Natural killer cell (primary cell): ENCODE data around the gene BCAS3. TPM values are rescaled to one million over a fixed set of nuclear protein-coding genes. Genes with fewer than 3 reads are reported as not detected.

ENCODE experiments used
- ATAC-seq, 3 donors: fragments of 150-1000 bp in 2 of 3; fragments of 200-7000 bp in 1 of 3; cut with Tn5 transposase; 1 replicate in 1 of 3; 2 replicates in 2 of 3; pipeline ENCODE4 v1.10.0; 2021; ENCODE audit warnings: mild to moderate bottlenecking in 2 of 3, moderate library complexity in 2 of 3
- DNase-seq, 2 donors: peaks; one replicate each; pipeline versions ENCODE4 v3.0.0 to v3.0.0-alpha.2; 2013 to 2021; ENCODE audit warnings: mixed read lengths in 1 of 2
- H3K27ac ChIP-seq: one replicate; pipeline ENCODE4 v1.5.1; 2013; ENCODE audit warnings: mild to moderate bottlenecking, low read length
- H3K27me3 ChIP-seq: one replicate; pipeline ENCODE4 v1.6.1; 2013; ENCODE audit warnings: low read length; ENCODE audit not compliant: control insufficient read depth, insufficient read depth
- H3K36me3 ChIP-seq: one replicate; pipeline ENCODE4 v1.6.1; 2013; ENCODE audit warnings: low read length; ENCODE audit not compliant: control insufficient read depth, insufficient read depth
- H3K4me1 ChIP-seq: one replicate; pipeline ENCODE4 v1.6.1; 2013; ENCODE audit warnings: low read length; ENCODE audit not compliant: control insufficient read depth, insufficient read depth
- H3K4me3 ChIP-seq: one replicate; pipeline ENCODE4 v1.5.1; 2013; ENCODE audit warnings: low read length
- H3K9me3 ChIP-seq: one replicate; pipeline ENCODE4 v1.6.1; 2013; ENCODE audit warnings: low read length; ENCODE audit not compliant: control insufficient read depth, insufficient read depth
- H3K27ac Mint-ChIP-seq, 2 donors: one replicate each; pipeline ENCODE4 v1.8.0; 2022; ENCODE audit warnings: mild to moderate bottlenecking in 2 of 2, mixed read lengths in 2 of 2, moderate library complexity in 1 of 2
- H3K27me3 Mint-ChIP-seq, 2 donors: one replicate each; pipeline ENCODE4 v1.8.0; 2022; ENCODE audit warnings: low read depth in 2 of 2, mixed read lengths in 2 of 2
- H3K36me3 Mint-ChIP-seq: one replicate; pipeline ENCODE4 v1.8.0; 2022; ENCODE audit warnings: mixed read lengths
- H3K4me1 Mint-ChIP-seq, 2 donors: one replicate each; pipeline ENCODE4 v1.8.0; 2022; ENCODE audit warnings: mixed read lengths in 2 of 2
- H3K4me3 Mint-ChIP-seq: one replicate; pipeline ENCODE4 v1.8.0; 2022; ENCODE audit warnings: mild to moderate bottlenecking, moderate library complexity, mixed read lengths
- H3K9me3 Mint-ChIP-seq, 2 donors: one replicate each; pipeline ENCODE4 v1.8.0; 2022; ENCODE audit warnings: mixed read lengths in 2 of 2
- WGBS: methylation state at CpG from one replicate; pipeline ENCODE4 v1.1.7; 2013; ENCODE audit warnings: missing lambda C conversion rate; ENCODE audit not compliant: insufficient coverage; 5-methylcytosine and 5-hydroxymethylcytosine counted together
- intact Hi-C: fragments of 100-400 bp; cut with micrococcal nuclease; formaldehyde crosslinking; loops from one replicate; pipeline ENCODE4 v1.14.2; 2022
- total RNA-seq, 4 donors: library from RNA; stranded (reverse); fragments of 120-200 nt in 1 of 4; gene quantifications; one replicate each; pipeline versions ENCODE4 v1.2.3 to v1.2.4, GENCODE V29; 2013 to 2022
- TF ChIP-seq, protein P1 (sequence below): fragments of 200-600 bp; IDR thresholded peaks from one replicate; pipeline ENCODE4 v1.8.0; 2022; ENCODE audit warnings: antibody characterized with exemption

BCAS3 gene
- total RNA-seq, 3 donors from 2014 or later (not counting 1 experiment from before 2014, with no cell fraction given) = 60.5 to 87.8 (median 72.0) TPM

DNA sequence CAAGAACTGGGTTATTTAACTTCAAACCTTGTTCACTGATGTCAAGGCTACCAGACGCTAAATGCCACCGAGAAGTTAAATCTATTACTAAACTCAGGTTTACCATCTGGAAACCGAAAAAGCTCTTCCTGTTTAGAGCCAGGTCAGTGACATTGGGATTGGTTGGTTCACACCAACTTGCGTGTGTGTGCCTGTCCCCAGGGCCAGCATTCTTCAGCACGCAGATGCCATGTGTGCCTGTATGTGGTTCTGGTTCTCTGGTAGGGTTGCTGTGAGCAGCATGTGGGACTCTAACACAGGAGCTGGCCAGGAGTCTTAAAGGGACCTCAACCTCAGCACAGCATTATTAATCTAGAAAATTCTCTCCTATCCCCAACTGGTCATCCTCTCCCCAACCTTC lies 703.9 kb downstream of the BCAS3 start:
- no peaks in the 10 kb centered on the region for H3K36me3 Mint-ChIP-seq
- Histone ChIP-seq H3K36me3 (no peaks in the 10 kb centered on the region), H3K4me3 (no peak overlapping the region), H3K9me3 (no peaks in the 10 kb centered on the region), H3K27me3 (no peaks in the 10 kb centered on the region), H3K4me1 (no peaks in the 10 kb centered on the region), H3K27ac (no peak overlapping the region)
- DNase-seq = no peak
- intact Hi-C loops = no loop called here
- no peaks in the 10 kb centered on the region for H3K9me3 Mint-ChIP-seq
- no peak for ATAC-seq
- H3K27ac Mint-ChIP-seq = no peak overlapping the region
- peaks cover 0 to 4% of the 10 kb centered on the region in 2 donors for H3K4me1 Mint-ChIP-seq
- H3K27me3 Mint-ChIP-seq = no peaks in the 10 kb centered on the region
- H3K4me3 Mint-ChIP-seq = no peak overlapping the region
- TF ChIP-seq, protein P1, sequence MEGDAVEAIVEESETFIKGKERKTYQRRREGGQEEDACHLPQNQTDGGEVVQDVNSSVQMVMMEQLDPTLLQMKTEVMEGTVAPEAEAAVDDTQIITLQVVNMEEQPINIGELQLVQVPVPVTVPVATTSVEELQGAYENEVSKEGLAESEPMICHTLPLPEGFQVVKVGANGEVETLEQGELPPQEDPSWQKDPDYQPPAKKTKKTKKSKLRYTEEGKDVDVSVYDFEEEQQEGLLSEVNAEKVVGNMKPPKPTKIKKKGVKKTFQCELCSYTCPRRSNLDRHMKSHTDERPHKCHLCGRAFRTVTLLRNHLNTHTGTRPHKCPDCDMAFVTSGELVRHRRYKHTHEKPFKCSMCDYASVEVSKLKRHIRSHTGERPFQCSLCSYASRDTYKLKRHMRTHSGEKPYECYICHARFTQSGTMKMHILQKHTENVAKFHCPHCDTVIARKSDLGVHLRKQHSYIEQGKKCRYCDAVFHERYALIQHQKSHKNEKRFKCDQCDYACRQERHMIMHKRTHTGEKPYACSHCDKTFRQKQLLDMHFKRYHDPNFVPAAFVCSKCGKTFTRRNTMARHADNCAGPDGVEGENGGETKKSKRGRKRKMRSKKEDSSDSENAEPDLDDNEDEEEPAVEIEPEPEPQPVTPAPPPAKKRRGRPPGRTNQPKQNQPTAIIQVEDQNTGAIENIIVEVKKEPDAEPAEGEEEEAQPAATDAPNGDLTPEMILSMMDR = no peak
- WGBS = 91% methylated on average over 5 of the region's 5 CpGs

DNA sequence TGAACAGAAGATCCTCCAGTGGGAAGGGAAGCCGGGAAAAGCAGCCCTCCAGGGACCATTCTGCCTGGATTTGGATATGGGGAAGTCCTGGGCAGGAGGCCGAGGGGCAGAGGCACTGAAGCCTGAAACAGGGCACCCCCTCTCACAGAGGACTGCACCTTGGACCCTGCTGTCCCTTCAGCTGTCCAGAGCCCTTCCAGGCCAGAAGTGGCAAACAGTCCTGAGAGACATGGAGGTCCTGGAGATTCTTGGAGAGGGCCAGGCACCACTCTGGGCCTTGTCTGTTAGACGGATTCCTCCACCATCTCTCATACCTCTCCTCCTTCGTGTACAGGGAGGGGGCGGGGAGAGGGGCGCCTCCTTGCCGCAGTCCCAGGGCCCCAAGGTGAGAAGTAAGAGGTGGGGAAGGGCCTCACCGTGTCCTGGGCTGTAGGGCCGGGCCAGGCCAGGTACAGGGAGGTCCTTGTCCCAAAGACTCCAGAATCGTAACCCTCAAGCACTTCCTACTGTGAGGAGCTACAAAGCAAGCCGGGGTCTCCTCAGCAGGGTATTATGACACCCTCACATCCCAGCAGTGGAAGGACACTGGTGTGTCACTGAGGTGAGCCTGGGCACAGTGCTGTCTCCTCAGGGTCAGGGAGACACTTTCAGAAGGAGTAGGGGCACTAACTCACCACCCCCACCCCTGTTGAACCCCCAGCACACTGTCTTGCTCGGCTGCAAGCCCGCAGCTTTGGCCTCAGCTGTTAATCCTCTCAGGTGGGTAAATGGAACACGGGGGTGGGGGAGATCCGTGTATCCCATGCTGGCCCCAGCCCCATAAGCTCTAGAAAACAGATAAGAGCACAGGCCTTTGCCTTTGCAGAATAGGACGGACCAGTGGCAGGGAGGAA lies 705.4 kb downstream of the BCAS3 start:
- intact Hi-C loops = no loop called here
- no peaks in the 10 kb centered on the region for H3K4me1 Mint-ChIP-seq
- H3K27me3 Mint-ChIP-seq = no peaks in the 10 kb centered on the region
- no peaks in the 10 kb centered on the region for H3K9me3 Mint-ChIP-seq
- no peaks in the 10 kb centered on the region for H3K36me3 Mint-ChIP-seq
- no peak overlapping the region for H3K27ac Mint-ChIP-seq
- TF ChIP-seq, protein P1 = no peak
- Histone ChIP-seq H3K9me3 (no peaks in the 10 kb centered on the region), H3K27me3 (no peaks in the 10 kb centered on the region), H3K36me3 (no peaks in the 10 kb centered on the region), H3K27ac (no peak overlapping the region), H3K4me3 (no peak overlapping the region), H3K4me1 (no peaks in the 10 kb centered on the region)
- WGBS = 87% methylated on average over 12 of the region's 16 CpGs
- no peak for DNase-seq
- H3K4me3 Mint-ChIP-seq = no peak overlapping the region
- ATAC-seq = no peak

DNA sequence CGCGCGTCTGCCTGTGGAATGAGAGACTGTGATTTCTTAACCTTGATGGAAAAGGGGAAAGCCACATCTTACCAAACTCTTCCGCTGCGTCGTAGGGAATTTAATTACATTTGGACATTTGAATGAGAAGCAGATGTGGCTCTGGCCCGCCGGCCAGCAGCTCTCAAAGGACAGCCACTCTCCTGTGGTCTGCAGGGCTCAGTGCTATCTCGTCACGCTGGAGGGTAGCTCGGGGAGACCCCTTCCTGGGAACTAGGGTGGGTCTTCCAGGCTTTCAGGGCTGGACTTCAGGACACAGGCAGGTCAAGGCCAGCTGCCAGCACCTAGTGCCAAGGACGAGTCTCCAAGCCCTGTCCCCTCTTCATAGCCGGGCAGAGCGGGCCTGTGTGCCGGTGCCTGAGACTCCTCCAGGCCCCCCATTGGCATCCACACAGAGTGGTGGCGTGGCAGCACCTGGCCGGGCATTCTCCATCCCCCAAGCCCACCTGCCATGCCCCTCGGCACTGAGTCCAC lies 706.1 kb downstream of the BCAS3 start:
- H3K27ac Mint-ChIP-seq = no peak overlapping the region
- Histone ChIP-seq H3K9me3 (no peaks in the 10 kb centered on the region), H3K27me3 (no peaks in the 10 kb centered on the region), H3K4me3 (no peak overlapping the region), H3K36me3 (no peaks in the 10 kb centered on the region), H3K27ac (no peak overlapping the region), H3K4me1 (no peaks in the 10 kb centered on the region)
- TF ChIP-seq, protein P1 = no peak
- no peak for ATAC-seq
- H3K4me1 Mint-ChIP-seq = no peaks in the 10 kb centered on the region
- no peaks in the 10 kb centered on the region for H3K36me3 Mint-ChIP-seq
- H3K9me3 Mint-ChIP-seq = no peaks in the 10 kb centered on the region
- 95% methylated on average over 18 of the region's 18 CpGs for WGBS
- intact Hi-C loops = no loop called here
- no peak overlapping the region for H3K4me3 Mint-ChIP-seq
- DNase-seq = no peak
- H3K27me3 Mint-ChIP-seq = no peaks in the 10 kb centered on the region
